ENCODE results near the gene SND1.

SND1 gene

GRCh38 chr7:127850195-127850594 is 198.2 kb downstream of the SND1 start:
- H3K4me1 Mint-ChIP-seq: peaks cover 11% of the 10 kb centered on the region
- H3K27ac Mint-ChIP-seq: no peak overlapping the region
- peaks cover 33% of the 10 kb centered on the region for H3K36me3 Mint-ChIP-seq
- ATAC-seq (ENCODE audit: low read depth) (no peak), DNase-seq (ENCODE audit: low spot score in 2 of 2) (no peak)
- H3K9me3 Mint-ChIP-seq: no peaks in the 10 kb centered on the region
- H3K27me3 Mint-ChIP-seq: no peaks in the 10 kb centered on the region
- no peak overlapping the region for H3K4me3 Mint-ChIP-seq

- Mint-ChIP-seq H3K9me3 (no peaks in the 10 kb centered on the region), H3K27ac (no peak overlapping the region), H3K36me3 (peaks cover 28% of the 10 kb centered on the region), H3K4me1 (peaks cover 17% of the 10 kb centered on the region), H3K27me3 (no peaks in the 10 kb centered on the region), H3K4me3 (no peak overlapping the region)
- ATAC-seq (ENCODE audit: low read depth): no peak
- DNase-seq (ENCODE audit: low spot score in 2 of 2): no peak
Observed at GRCh38 chr7:127854383-127854782, 202.4 kb downstream of the SND1 start.

- Mint-ChIP-seq H3K27me3 (no peaks in the 10 kb centered on the region), H3K4me1 (peaks cover 24% of the 10 kb centered on the region), H3K36me3 (peaks cover 16% of the 10 kb centered on the region), H3K4me3 (no peak overlapping the region), H3K9me3 (no peaks in the 10 kb centered on the region), H3K27ac (no peak overlapping the region)
- ATAC-seq (ENCODE audit: low read depth): no peak
- no peak for DNase-seq (ENCODE audit: low spot score in 2 of 2)
Observed at GRCh38 chr7:127857464-127857841, 205.5 kb downstream of the SND1 start.

DNA sequence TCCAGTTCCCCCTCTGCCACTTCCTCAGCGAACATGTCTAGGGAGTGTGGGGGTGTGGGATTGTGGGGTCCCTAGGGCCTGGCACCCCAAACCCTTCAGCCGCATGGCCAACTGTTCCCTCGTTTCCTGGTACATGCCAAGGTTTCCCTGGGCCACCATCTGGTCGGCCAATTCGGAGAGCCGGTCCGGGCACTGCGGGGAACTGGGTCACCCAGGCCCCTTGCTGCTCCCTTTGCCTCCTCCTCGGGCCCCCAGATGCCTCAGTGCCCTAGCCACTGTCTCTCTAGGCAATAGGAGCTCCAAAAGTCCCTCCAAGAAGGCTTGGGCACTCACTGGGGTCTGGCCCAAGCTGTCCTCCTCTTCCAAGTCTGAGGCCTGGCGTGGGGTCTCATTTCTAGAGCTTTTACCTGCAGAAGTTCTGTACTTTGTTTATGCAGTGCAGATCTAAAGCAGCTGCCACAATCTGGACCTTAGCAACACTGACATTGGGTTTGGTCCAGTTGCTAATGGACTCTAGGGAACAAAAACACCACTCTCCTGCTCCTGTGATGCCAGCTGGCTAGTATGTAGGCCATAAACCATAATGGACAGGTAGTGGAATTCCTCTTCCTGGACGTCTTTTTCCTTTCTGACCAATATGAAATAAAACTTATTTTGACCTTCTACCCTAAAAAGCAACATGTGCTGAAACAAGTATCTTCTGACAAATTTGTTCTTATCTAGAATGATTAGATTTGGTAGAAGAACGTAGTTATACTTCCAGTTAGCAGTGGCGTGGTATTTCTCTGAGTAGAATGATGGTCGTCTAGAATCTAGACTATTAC is 206.3 kb downstream of the SND1 start:
- no peak for DNase-seq (ENCODE audit: low spot score in 2 of 2)
- Mint-ChIP-seq H3K27ac (peak overlapping the region; percentile 28), H3K9me3 (no peaks in the 10 kb centered on the region), H3K36me3 (peaks cover 14% of the 10 kb centered on the region), H3K4me1 (peaks cover 24% of the 10 kb centered on the region), H3K4me3 (no peak overlapping the region), H3K27me3 (no peaks in the 10 kb centered on the region)
- no peak for ATAC-seq (ENCODE audit: low read depth)

DNA sequence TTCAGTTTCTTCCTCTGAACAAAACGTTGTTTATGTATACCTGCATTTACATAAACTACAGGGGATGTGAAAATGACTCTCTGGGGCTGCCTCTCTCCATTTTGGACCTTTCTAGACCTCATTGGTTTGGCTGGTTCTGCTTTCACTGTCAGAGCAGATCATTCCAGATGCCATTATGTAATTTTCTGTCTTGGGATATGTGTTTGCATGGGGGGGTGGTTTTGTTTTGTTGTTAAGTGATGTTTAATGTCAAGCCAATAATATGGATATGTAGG is 206.9 kb downstream of the SND1 start:
- H3K4me3 Mint-ChIP-seq: no peak overlapping the region
- H3K27ac Mint-ChIP-seq: peak overlapping the region; percentile 28
- DNase-seq (ENCODE audit: low spot score in 2 of 2) (no peak), ATAC-seq (ENCODE audit: low read depth) (no peak)
- H3K9me3 Mint-ChIP-seq: no peaks in the 10 kb centered on the region
- H3K36me3 Mint-ChIP-seq: peaks cover 13% of the 10 kb centered on the region
- H3K27me3 Mint-ChIP-seq: no peaks in the 10 kb centered on the region
- peaks cover 23% of the 10 kb centered on the region for H3K4me1 Mint-ChIP-seq

GRCh38 chr7:127859330-127859729 is 207.3 kb downstream of the SND1 start:
- Mint-ChIP-seq H3K9me3 (no peaks in the 10 kb centered on the region), H3K27me3 (no peaks in the 10 kb centered on the region), H3K36me3 (peaks cover 10% of the 10 kb centered on the region), H3K27ac (peak overlapping the region; percentile 15), H3K4me3 (no peak overlapping the region), H3K4me1 (peaks cover 24% of the 10 kb centered on the region)
- DNase-seq (ENCODE audit: low spot score in 2 of 2) (no peak), ATAC-seq (ENCODE audit: low read depth) (no peak)

GRCh38 chr7:127862525-127862924 is 210.5 kb downstream of the SND1 start:
- ATAC-seq (ENCODE audit: low read depth) (no peak), DNase-seq (ENCODE audit: low spot score in 2 of 2) (no peak)
- no peaks in the 10 kb centered on the region for H3K9me3 Mint-ChIP-seq
- no peaks in the 10 kb centered on the region for H3K27me3 Mint-ChIP-seq
- peaks cover 25% of the 10 kb centered on the region for H3K36me3 Mint-ChIP-seq
- peak overlapping the region; percentile 24 for H3K27ac Mint-ChIP-seq
- H3K4me1 Mint-ChIP-seq: peaks cover 20% of the 10 kb centered on the region
- H3K4me3 Mint-ChIP-seq: no peak overlapping the region

GRCh38 chr7:127863082-127863481 is 211.1 kb downstream of the SND1 start:
- H3K4me1 Mint-ChIP-seq: peaks cover 20% of the 10 kb centered on the region
- H3K4me3 Mint-ChIP-seq: no peak overlapping the region
- H3K27ac Mint-ChIP-seq: no peak overlapping the region
- no peaks in the 10 kb centered on the region for H3K9me3 Mint-ChIP-seq
- H3K36me3 Mint-ChIP-seq: peaks cover 26% of the 10 kb centered on the region
- DNase-seq (ENCODE audit: low spot score in 2 of 2): no peak
- no peaks in the 10 kb centered on the region for H3K27me3 Mint-ChIP-seq
- ATAC-seq (ENCODE audit: low read depth): no peak

- H3K27me3 Mint-ChIP-seq: no peaks in the 10 kb centered on the region
- ATAC-seq (ENCODE audit: low read depth) (no peak), DNase-seq (ENCODE audit: low spot score in 2 of 2) (no peak)
Observed at GRCh38 chr7:127865466-127865865, 213.5 kb downstream of the SND1 start.

GRCh38 chr7:127870231-127870907 is 218.4 kb downstream of the SND1 start:
- peaks cover 4% of the 10 kb centered on the region for H3K9me3 Mint-ChIP-seq
- H3K4me3 Mint-ChIP-seq: no peak overlapping the region
- ATAC-seq (ENCODE audit: low read depth) (peak; percentile 74), DNase-seq (ENCODE audit: low spot score in 2 of 2) (no peak)
- peaks cover 25% of the 10 kb centered on the region for H3K36me3 Mint-ChIP-seq
- H3K27me3 Mint-ChIP-seq: no peaks in the 10 kb centered on the region
- peaks cover 16% of the 10 kb centered on the region for H3K4me1 Mint-ChIP-seq
- no peak overlapping the region for H3K27ac Mint-ChIP-seq

More at GRCh38 chr7:127865466-127865865, 213.5 kb downstream of the SND1 start:
- Mint-ChIP-seq H3K4me1 (peaks cover 12% of the 10 kb centered on the region), H3K9me3 (peaks cover 4% of the 10 kb centered on the region), H3K4me3 (no peak overlapping the region), H3K36me3 (peaks cover 30% of the 10 kb centered on the region), H3K27ac (no peak overlapping the region)

GRCh38 chr7:127871226-127871625 is 219.2 kb downstream of the SND1 start:
- H3K4me1 Mint-ChIP-seq: peaks cover 16% of the 10 kb centered on the region
- H3K9me3 Mint-ChIP-seq: peaks cover 4% of the 10 kb centered on the region
- no peak for DNase-seq (ENCODE audit: low spot score in 2 of 2)
- peaks cover 22% of the 10 kb centered on the region for H3K36me3 Mint-ChIP-seq
- no peak for ATAC-seq (ENCODE audit: low read depth)
- H3K4me3 Mint-ChIP-seq: no peak overlapping the region
- no peaks in the 10 kb centered on the region for H3K27me3 Mint-ChIP-seq
- H3K27ac Mint-ChIP-seq: no peak overlapping the region

DNA sequence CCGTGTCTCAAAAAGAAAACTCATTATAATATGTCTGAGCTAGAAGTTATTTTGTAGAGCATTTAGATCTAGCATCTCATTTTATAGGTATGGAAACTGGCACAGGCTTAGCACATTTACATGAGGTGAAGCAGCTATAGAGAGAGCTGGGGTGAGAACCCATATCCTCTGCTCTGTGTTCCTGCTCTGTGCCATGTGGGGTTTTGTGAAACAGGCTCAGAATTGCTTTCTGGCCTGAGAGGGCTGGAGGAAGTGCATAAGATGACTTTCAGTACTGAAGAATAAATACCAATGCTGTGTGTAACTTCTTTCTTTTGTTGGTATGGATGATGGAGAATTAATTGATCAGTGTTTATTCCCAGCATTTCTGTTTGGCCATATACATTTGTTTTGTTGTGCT is 220.1 kb downstream of the SND1 start:
- peaks cover 16% of the 10 kb centered on the region for H3K4me1 Mint-ChIP-seq
- H3K4me3 Mint-ChIP-seq: no peak overlapping the region
- peaks cover 17% of the 10 kb centered on the region for H3K36me3 Mint-ChIP-seq
- no peaks in the 10 kb centered on the region for H3K27me3 Mint-ChIP-seq
- no peak overlapping the region for H3K27ac Mint-ChIP-seq
- no peak for ATAC-seq (ENCODE audit: low read depth)
- DNase-seq (ENCODE audit: low spot score in 2 of 2): no peak
- H3K9me3 Mint-ChIP-seq: peaks cover 4% of the 10 kb centered on the region

GRCh38 chr7:127873151-127873550 is 221.2 kb downstream of the SND1 start:
- Mint-ChIP-seq H3K4me3 (no peak overlapping the region), H3K27ac (no peak overlapping the region), H3K27me3 (no peaks in the 10 kb centered on the region), H3K4me1 (peaks cover 16% of the 10 kb centered on the region), H3K9me3 (peaks cover 4% of the 10 kb centered on the region), H3K36me3 (peaks cover 9% of the 10 kb centered on the region)
- ATAC-seq (ENCODE audit: low read depth): no peak
- DNase-seq (ENCODE audit: low spot score in 2 of 2): no peak

GRCh38 chr7:127873715-127874636 is 222.0 kb downstream of the SND1 start:
- no peak overlapping the region for H3K4me3 Mint-ChIP-seq
- no peaks in the 10 kb centered on the region for H3K27me3 Mint-ChIP-seq
- H3K4me1 Mint-ChIP-seq: peaks cover 14% of the 10 kb centered on the region
- peaks cover 2% of the 10 kb centered on the region for H3K9me3 Mint-ChIP-seq
- no peak overlapping the region for H3K27ac Mint-ChIP-seq
- DNase-seq (ENCODE audit: low spot score in 2 of 2) (no peak), ATAC-seq (ENCODE audit: low read depth) (no peak)
- H3K36me3 Mint-ChIP-seq: peaks cover 6% of the 10 kb centered on the region

Measured in memory B cell (primary cell).